HG03460 (cell line): ENCODE results near the gene F2RL3.
"Not testable (repeated sequence)": the region's sequence is repeated elsewhere in the genome, so short reads cannot be mapped to it uniquely, and the experiment has no call there.

Experiments used
- ATAC-seq: cut with Tn5 transposase; IDR thresholded peaks from one replicate; pipeline ENCODE4 v1.9.1; 2021; ENCODE audit not compliant: unreplicated experiment

Gene F2RL3

DNA sequence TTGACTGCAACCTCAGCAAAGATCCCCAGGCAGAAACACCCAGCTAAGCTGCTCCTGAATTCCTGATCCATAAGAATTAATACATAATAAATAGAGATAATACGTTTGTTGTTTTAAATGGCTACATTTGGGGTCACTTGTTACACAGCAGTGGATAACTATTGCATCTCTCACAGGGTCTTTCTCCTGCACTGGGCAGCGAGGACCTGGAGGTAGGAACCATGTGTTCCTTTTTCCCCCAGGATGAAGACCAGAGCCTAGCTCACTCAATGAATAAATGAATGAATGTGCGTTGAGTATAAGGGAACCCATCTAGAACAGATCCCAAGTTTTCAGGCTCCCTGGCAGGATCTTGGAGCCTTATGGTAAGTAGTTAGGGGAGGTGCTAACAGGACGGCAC, 30.7 kb downstream of the F2RL3 start:
- ATAC-seq = no peak

DNA sequence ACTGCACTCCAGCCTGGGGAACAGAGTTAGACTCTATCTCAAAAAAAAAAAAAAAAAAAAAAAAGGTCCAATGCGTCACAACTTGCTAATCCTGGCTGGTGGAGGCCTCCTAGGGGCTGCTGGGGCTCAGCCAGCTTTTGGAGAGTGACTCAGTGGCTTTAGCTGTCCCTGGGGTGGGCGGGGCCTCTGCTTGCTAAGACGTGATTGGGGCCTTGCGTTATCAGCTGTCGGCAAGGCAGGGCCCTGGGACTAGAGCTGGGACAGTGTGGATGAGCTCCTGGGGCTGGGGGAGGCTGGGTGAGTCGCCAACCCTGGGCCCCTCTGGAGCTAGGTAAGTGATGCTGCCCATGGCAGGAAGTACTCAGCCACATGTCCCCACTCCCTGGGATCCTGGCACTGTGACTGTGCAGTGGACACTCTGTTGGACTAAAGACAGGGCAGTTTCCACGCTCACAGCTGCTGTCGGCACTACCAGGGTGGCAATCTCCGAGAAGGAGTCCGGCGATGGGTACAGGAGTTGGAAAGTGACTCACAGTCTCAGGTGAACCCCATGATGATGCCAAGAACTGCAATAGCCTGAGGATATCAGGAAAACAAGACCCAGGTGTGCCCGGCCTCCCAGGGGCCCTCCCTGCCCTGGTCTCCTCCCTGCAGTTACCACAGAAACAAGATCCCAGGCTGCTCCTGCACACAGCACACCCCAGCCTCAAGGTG, 32.2 kb downstream of the F2RL3 start:
- ATAC-seq = no peak

DNA sequence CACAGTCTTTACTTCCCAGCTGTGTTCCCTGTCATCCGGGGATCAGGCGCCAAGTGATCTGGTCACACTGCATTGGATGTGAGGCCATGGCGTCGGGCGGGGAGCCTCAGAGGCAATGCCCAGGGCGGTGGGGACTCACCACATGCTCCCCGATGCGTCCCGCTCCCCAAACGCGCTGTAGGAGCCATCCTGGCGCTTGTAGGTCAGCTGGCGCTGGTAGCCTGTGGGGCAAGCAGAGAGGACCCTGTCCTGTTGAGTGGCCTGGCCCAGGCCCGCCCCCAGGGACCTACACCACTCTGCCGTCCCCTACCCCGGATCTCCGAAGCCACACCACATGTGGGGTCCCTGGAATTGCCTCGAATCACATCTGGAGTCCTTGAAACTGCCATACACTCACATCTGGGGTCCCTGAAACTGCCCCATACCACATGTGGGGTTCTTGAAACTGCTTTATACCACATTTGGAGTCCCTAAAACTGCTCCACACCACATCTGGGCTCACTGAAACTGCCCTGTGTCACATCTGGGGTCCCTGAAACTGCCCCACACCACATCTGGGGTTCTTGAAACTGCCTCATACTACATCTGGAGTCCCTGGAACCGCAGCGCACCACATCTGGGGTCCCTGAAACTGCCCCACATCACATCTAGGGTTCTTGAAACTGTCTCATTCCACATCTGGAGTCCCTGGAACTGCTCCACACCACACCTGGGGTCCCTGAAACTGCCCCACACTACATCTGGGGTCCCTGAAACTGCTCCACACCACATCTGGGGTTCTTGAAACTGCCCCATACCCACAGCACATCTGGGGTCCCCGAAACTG, 33.2 kb downstream of the F2RL3 start:
- ATAC-seq = no peak

DNA sequence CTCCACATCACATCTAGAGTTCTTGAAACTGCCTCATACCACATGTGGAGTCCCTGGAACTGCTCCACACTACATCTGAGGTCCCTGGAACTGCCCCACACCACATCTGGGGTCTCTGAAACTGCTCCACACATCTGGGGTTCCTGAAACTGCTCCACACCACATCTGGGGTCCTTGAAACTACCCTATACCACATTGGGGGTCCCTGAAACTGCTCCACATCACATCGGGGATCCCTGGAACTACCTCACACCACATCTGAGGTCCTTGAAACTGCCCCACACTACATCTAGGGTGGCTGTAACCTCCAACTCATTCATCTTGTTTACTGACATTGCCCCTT, 33.8 kb downstream of the F2RL3 start:
- ATAC-seq = no peak

DNA sequence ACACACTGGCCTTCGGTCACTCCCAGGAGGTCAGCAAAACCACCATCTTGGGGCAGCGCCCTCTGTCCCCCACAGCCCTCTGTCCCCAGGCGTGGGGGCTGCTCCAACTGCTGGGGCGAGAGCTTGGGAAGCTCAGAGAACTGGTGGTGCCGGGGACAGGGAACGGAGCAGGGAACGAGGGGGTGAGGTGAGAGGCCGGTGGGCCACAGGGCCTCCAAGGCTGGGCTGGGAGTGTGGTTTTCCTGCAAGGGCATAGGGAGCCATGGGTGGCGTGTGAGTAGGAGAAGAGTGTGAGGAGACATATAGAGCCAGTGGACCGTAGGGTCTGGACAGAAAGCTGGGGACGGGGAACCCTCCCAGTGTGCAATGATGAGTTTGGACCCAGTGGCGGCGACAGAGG, 34.1 kb downstream of the F2RL3 start:
- no peak for ATAC-seq

DNA sequence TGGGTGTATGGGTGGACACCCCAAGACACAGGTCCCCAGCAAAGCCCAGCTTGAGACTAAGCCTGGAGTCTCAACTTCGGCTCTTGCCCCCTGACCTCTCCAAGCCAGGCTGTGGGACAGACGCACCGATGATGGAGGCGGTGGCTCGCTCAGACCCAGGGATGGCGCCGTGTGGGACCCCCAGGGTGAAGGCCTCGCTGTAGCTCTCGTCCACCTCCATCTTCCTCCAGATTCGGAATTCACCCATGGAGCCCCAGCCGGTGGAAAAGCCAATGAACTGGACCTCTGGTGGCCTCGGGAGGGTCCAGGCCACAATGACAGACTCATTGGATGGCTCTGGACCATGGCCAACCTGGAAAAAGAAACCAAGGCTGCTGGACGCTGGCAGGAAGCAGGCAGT, 39.1 kb downstream of the F2RL3 start:
- ATAC-seq = no peak

DNA sequence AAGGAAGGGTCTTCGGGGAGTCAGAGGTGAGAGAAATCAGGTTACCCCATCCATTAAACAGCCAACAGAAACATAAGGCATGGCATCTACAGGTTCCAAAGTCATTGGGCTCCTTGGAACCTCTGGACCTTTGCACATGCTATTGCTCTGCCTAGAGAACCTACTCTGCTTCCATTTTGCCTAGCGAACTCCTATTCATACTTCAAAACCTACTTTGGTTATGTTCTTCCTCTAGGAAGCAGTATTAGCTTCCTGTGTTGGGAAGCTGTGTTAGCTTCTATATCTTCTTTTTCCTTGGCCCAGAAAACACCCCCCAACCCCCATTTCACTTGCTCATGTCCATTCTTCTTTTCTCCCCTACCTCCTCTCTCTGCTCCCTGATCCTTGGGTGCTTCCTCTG, 39.6 kb downstream of the F2RL3 start:
- ATAC-seq = no peak

DNA sequence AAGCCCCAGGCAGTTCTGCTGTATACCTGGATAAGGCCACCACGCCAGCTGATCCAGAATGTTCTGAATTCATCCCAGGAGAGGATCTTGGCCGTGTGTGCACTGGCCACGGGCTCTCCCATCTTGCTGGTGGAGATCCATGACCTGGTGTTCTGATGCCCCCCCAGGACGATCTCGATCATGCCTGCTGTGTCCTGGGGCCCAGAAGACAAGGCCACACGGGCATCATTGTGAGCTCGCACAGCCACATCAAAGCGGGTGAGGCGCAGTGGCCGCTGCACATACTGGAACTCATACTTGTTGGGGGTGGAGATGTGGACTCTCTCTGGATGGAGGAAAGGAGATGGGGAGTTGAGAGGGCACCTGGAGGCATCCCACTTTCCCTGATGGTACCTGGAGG, 40.1 kb downstream of the F2RL3 start:
- no peak for ATAC-seq

DNA sequence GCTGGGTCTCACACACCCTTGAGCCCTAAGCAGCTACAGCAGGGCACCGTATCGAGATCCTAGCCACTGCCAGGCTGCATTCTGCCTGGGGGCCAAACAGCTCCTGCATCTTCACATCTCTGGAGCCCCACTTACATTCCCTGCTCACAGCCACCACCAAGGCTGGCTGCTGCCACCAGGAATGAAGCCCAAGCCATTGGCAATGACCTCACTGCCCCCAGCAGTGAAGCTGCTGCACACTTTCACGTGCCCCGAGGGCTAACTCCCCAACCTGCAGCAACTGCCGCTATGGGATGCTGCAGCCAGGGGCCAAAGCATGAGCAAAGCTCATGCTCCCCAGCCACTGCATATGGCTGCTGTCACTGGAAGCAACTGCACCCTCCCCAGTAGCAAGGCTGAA, 42.0 kb downstream of the F2RL3 start:
- ATAC-seq = no peak

DNA sequence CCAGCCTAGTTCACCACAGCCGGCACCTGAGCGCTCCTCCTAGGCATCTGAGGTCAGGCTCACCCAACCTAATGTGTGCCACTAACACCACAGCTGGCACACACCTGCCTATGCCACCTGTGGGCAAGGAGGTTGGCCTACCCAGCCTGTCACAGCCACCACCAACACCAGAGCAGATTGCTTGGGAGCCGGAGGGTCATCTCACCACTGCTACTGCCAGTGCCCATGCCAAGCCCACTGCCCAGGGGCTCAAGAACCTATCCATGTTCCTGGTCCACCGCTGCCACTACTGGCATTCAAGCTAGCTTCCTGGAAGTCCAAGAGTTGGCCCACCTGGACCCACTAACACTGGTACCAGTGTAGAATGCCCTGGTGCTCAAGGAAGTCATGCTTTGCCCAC, 42.5 kb downstream of the F2RL3 start:
- no peak for ATAC-seq

DNA sequence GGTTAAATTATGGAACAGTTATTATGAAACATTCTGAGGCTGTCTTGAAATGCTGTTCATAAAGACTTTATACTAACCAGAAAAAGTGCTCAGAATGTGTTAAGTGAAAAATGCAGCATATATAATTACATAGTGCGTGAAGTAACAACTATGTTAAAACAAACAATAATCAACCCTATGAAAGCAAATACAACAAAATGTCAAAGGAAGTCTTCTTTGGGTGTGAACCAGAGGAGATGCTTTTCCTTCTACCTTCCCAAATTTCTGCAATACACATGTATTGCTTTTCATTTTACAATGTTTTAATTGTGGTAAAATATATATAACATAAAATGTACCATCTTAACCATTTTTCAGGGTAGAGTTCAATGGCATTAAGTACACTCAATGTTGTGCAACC, 45.7 kb downstream of the F2RL3 start:
- ATAC-seq = no peak

DNA sequence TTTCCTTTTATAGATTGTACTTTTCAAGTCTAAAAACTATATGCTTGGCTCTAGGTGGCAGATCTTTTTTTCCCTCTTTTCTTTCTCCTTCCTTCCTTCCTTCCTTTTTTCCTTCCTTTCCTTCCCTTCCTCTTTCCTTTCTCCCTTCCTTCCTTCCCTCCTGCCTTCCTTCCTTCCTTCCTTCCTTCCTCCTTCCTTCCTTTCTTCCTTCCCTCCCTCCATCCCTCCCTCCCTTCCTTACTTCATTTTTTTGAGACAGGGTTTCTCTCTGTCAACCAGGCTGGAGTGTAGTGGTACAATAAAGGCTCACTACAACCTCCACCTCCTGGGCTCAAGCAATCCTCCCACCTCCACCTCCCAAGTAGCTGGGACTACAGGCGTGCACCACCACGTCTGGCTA, 48.1 kb downstream of the F2RL3 start:
- no peak for ATAC-seq

DNA sequence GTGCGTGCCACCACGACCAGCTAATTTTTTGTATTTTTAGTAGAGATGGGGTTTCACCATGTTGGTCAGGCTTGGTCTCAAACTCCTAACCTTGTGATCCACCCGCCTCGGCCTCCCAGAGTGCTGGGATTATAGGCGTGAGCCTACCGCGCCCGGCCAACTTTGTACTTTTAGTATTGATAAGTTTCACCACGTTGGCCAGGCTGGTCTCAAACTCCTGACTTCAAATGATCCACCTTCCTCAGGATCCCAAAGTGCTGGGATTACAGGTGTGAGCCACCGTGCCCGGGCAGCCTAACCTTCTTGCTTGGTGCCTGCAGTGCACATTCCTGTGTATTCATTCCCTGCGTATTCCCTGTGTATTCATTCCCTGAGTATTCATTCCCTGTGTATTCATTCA, 49.0 kb downstream of the F2RL3 start:
- ATAC-seq = not testable (repeated sequence)

DNA sequence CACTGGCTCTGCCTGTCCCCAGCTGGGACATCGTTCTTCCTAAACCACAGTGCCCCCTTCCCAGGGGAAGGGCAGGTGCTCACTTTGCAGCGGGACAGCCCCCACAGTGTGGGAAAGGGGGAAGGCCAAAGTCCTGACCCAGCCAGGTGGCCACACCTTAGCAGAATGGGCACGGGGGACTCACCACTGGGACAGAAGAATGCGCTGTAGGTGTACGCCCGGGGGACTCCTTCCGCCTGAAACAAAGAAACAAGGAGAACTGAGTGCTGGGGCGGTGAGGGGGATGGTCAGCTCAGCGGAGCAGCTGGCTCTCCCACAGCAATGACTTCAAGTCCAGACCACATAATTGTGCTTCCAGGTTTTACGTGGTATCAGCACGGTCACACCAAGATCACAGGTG, 49.4 kb downstream of the F2RL3 start:
- no peak for ATAC-seq

DNA sequence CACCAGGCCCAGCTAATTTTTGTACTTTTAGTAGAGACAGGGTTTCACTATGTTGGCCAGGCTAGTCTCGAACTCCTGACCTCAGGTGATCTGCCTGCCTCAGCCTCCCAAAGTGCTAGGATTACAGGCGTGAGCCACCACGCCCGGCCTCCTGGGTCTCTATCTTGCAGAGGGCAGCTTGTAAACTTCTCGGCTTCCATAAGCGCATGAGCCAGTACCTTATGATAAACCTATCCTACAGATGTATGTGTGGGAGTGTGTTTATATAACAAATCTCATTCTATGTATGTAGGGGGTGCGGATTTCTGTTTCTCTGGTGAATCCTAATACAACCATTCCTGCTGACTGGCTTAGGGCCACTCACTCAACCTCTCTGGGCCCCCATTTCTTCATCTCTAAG, 51.3 kb downstream of the F2RL3 start:
- ATAC-seq = not testable (repeated sequence)

DNA sequence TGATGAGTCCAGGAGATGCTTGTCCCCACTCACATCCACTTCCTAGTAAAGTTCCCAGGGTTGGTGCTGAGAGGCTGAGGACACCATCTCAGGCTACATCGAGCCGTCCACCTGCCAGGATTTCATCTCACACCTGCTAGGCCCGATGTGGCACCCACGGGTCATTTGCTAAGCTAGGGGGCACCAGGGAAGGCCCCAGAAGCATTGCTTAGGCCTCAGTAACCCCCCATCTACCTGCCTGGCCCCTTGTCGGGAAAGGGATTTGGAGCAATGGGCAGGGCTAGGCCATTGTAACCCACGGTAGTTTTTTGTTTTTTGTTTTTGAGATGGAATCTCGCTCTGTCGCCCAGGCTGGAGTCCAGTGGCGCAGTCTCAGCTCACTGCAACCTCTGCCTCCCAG, 51.8 kb downstream of the F2RL3 start:
- ATAC-seq = no peak
